ENCODE results near the gene KIF15.
"Not testable (repeated sequence)": the region's sequence is repeated elsewhere in the genome, so short reads cannot be mapped to it uniquely, and the experiment has no call there.

The KIF15 gene

GRCh38 chr3:44831232-44831631 is 69.6 kb downstream of the KIF15 start:
- no peak for DNase-seq

GRCh38 chr3:44832032-44832431 is 70.4 kb downstream of the KIF15 start:
- no peak for DNase-seq

- no peak for DNase-seq
These were observed 71.4 kb downstream of the KIF15 start for GRCh38 chr3:44832965-44833364.

- DNase-seq: no peak
These were observed 71.8 kb downstream of the KIF15 start for GRCh38 chr3:44833394-44833793.

DNA sequence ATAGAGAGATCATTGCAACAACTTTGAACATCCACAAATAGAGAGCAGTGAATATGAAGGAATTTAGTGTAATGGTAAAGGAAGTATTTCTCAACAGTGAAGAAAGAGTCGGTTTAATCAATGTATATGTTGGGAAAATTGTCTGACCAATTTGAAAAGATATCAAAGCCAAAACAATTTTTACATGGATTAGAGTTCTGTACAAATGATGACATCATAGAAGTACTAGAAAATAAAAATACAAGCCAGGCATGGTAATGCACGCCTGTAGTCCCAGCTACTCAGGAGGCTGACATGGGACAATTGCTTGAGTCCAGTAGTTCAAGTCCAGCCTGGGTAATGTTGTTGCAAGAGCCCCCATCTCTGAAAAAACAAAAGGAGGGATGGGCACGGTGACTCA is 74.1 kb downstream of the KIF15 start:
- no peak for DNase-seq

GRCh38 chr3:44842376-44842775 is 80.8 kb downstream of the KIF15 start:
- DNase-seq: no peak

- DNase-seq: no peak
These were observed 84.2 kb downstream of the KIF15 start for GRCh38 chr3:44845528-44846520.

GRCh38 chr3:44848634-44849033 is 87.0 kb downstream of the KIF15 start:
- no peak for DNase-seq

GRCh38 chr3:44856663-44857062 is 95.1 kb downstream of the KIF15 start:
- not testable (repeated sequence) for DNase-seq

DNA sequence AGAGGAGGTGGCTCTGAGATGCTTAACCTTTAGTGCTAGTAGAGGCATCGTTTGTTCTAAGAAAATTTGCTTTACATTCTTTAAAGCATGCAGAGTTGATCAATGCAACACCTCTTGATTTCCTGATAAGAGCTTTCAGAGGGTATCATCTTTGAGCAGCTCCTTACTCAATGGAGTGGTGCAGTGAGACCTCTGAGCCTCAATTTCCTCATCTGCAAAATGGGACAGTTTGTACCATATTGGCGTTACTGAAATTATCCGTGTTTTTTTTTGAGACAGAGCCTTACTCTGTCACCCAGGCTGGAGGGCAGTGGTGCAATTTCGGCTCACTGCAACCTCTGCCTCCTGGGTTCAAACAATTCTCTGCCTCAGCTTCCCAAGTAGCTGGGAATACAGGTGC is 98.5 kb downstream of the KIF15 start:
- no peak for DNase-seq

DNA sequence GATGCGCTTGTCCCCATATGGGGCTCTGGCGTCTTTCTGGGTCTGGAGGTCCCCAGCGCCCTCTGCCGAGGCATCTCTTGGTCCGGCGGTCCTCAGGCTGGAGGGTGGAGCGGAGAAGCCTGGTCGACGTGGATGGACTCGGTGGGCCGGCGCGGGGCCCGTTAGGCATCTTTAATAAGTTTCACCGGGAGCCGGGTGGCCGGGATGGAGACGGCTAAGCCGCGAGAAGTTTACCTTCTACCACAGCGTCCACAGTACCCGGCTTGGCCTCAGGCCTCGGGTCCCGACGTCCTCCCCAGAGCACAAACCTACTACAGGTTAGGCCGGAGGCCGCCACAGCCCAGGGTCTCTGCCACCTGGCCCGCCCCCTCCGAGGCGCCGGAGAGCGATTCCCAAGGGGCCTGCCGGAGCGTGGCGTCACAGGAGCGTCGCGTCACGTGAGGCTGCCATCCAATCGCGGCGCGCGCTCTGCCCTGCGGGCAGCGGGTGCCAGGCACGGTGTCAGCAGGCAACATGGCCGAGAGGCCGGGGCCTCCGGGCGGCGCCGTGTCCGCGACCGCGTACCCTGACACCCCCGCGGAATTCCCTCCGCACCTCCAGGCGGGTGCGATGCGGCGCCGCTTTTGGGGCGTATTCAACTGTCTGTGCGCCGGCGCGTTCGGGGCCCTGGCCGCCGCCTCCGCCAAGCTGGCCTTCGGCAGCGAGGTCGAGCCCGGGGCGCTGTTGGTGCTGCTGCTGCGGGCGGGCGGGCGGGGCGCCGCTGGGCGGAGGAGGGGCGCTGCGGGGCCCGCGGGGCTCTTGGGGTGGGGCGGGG is 100.0 kb downstream of the KIF15 start, which contains the start of gene TMEM42:
TMEM42 (plus strand) TSS at position 501 of the 814 bp plus-strand sequence; CDS start at position 514, 13 bp downstream.
- DNase-seq: peak; percentile 19

GRCh38 chr3:44862226-44862637 is 100.6 kb downstream of the KIF15 start:
- no peak for DNase-seq

DNA sequence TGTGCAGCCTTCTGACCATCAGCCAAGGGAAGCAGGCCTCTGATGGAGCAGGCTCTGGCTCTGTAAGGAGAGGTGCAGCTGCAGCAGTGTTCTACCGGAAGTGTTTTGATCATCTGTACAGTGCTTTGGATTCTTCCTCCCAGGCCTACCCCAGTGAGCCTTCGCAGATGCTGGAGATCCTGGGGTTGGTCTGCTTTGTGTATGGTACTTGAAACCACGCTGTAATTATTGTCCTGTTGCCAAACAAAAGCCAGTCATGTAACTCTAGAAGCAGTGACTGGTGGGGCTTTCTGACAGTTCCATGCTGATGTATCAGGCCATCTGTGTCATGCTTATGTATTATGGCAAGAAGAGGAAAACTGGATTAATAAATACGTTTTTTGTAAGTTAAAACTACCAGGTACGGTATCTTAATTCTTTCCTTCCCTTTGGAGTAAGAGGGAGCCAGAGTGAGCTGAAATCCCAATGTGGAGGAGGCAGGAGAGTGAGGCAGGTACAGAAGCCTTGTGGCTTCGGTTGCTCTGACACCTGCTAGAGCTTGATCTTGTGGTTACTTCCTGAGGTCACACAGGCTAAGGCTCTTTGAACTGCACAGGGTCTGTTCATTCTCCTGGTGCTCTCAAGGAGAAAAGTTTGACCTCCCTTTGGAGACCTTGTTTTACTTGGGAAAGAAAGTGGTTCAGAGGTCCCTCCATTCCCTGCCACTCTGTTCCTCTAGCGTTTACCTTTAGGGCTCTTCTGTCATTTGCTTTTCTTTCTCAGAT is 103.9 kb downstream of the KIF15 start:
- DNase-seq: no peak

GRCh38 chr3:44867421-44868111 is 106.0 kb downstream of the KIF15 start:
- DNase-seq: no peak

- DNase-seq: no peak
These were observed 108.9 kb downstream of the KIF15 start for GRCh38 chr3:44870375-44871061.

- DNase-seq: no peak
These were observed 112.7 kb downstream of the KIF15 start, which contains the start of gene TGM4 for GRCh38 chr3:44874308-44874707. Gene TGM4 (plus strand): TSS chr3:44874608. CDS start chr3:44874679, 71 bp downstream.

DNA sequence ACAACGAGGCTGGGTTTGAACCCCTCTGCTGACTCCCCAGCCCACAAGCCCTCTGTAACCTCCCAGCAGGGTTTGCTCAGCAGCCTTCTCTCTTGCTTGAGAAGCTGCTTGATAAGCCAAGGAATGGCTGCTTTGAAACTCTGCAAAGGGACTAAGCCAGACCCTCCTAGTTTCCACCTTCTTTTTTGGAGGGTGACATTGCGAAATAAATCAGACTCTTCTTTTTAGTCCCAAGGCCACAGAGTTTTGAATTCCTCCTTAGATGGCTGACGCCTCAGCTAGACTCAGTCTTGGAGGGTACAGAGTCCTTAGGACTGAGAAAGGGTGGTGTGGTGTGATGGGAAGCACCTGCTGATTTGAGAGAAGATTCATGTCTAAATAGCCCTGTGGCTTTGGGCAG is 114.0 kb downstream of the KIF15 start:
- DNase-seq: no peak

DNA sequence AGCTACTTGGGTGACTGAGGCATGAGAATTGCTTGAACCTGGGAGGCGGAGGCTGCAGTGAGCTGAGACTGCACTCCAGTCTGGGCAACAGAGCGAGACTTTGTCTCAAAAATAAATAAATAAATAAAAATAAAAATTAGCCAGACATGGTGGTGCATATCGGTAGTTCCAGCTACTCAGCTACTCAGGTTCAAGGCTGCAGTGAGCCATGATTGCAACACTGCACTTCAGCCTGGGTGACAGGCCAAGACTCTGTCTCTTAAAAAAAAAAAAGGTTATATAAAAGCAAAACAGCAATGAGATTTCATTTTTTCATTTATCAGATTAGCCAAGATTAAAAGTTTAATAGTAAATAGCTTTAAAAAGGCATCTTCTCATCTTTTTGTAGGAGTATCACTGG is 115.7 kb downstream of the KIF15 start:
- no peak for DNase-seq

DNA sequence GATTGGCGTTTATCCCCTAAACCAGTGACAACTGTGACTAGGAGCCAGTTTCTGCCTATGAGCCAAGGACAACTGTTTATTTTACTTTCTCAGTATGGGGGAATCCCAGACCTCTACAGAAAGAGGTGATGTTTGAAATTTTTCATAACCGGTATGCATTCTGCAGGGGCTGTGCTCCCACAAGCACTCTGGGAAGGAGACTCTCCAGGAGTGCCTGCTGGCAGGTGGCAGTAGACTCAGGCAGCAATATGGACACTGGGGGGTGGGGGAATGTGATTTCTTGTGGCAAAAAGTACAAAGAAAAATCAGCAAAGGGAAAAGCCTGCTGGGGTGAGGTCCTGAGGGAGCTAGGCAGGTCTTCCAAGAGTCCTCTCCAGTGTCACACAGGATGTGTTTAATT is 118.7 kb downstream of the KIF15 start:
- DNase-seq: no peak

DNA sequence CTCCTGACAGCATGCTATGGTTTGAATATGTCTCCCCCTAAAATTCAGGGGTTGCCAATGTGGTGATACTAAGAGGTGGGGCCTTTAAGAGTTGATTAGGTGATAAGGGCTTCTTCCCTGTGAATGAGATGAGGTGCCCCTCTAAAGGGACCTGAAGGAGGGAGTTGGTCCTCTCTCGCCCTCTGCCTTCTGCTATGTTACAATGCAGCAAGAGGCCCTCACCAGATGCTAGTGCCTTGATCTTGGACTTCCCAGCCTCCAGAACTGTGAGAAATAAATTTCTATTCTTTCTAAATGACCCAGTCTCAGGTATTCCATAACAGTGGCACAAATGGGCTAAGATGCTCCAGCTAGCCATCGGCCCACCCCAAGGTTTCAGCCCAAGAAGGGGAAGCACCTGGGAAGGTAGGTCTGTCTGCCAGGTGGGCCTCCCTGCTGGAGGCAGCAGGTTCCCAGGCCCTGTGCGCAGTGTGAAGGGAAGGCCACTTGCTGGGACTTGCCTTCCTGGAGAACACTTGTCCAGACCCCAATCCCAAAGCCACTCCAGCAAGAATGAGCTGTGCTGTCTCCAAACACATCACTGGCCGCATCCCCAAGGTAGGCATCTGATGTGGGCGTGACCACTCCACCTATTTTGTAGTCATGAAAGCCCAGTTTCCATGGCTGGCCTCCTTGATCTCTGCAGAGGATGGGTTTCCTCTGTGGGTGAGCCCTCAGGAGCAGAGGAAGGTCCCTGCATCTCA is 121.8 kb downstream of the KIF15 start:
- no peak for DNase-seq

- DNase-seq: no peak
These were observed 122.4 kb downstream of the KIF15 start for GRCh38 chr3:44883999-44884431.

Data from NCI-H1694 (cell line).